HG03175 (cell line): ENCODE data around the gene LRRC45.

Source experiments
- ATAC-seq: cut with Tn5 transposase; IDR thresholded peaks from one replicate; pipeline ENCODE4 v1.9.1; 2021; ENCODE audit warnings: mild to moderate bottlenecking, moderate library complexity; ENCODE audit not compliant: unreplicated experiment

Gene LRRC45

DNA sequence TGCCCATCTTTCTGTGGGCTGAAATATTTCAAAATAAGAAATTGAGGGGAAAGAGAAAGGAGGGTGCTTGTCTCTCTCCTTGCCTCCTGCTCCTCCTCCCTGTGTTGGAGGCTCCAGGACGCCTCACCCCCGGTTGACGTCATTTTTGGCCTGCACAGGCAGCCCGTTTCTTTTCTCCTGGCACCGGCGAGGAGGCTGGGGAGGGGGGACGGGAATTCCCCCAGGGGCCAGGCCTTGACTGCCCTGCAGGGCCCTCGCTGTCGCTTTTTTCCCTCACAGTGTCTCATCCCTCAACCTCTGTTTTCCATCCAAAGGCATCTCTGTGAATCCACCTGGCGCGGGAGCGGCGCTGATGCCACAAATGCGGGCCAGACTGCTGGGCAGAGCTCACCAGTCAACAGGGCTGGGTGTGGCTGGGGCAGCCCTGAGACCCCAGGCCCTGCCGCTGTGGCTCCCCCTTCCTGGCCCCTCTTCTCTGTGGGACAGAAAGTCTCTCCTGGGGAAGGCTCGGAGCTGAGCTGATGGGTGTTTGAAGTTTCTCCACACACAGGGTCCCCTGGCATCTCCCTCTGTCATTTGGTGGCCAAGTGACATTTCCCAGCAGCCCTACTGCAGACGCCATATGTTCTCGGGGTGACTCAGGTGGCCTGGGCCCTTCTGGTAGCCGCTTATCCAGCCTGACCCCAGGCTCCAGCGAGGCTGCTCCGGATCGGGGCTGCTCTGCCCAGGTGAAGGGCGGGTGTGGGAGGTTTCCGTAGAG is 16.5 kb upstream of the LRRC45 start:
- no peak for ATAC-seq

DNA sequence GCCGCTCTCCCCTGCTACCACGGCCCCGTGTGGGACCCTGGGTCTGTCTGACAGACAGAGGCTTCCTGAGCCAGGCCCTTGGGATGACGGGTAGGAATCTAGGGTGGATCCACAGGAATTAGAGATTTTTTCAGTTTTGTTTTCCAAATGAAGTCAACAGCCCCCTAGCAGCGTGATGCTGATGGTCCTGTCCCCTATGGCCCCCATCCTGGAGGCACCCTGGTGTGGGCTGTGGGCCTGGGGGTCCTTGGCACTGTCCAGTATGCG is 15.9 kb upstream of the LRRC45 start:
- no peak for ATAC-seq

DNA sequence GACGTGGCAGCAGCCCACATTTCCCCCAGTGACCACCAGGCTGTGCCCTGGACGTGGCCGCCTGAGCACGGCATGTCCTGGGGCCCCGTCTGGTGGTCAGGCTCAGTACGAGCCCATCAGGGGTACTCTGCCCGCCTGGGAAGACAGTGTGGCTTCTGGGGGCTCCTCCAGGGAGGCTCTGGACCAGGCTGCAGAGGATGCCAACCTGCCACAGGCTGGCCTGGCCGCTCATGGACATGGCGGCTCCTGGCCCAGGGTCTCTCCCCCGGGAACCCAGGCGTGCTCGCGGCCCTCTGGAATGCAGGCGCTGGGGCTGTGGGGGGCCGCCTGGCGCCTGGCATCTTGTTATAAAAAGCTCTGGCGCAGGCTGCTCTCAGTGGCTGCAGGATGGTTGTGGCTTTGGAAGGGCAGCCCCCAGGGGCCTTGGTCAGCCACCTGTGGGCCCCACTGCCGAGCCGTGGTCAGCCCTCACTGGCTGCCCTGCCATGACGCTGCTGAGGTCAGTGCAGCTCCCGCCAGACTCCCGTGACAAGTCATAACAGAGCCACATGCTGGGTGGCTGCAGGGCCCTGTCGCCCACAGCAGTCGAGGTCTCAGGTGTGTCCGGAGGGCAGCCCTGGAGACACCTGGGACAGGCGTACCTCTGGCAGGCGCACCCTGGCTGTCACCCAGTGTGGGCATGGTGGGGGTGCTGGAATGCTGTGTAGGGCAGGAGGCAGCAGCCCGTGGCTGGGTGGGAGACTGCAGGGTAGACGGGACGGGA is 15.4 kb upstream of the LRRC45 start:
- ATAC-seq: no peak

DNA sequence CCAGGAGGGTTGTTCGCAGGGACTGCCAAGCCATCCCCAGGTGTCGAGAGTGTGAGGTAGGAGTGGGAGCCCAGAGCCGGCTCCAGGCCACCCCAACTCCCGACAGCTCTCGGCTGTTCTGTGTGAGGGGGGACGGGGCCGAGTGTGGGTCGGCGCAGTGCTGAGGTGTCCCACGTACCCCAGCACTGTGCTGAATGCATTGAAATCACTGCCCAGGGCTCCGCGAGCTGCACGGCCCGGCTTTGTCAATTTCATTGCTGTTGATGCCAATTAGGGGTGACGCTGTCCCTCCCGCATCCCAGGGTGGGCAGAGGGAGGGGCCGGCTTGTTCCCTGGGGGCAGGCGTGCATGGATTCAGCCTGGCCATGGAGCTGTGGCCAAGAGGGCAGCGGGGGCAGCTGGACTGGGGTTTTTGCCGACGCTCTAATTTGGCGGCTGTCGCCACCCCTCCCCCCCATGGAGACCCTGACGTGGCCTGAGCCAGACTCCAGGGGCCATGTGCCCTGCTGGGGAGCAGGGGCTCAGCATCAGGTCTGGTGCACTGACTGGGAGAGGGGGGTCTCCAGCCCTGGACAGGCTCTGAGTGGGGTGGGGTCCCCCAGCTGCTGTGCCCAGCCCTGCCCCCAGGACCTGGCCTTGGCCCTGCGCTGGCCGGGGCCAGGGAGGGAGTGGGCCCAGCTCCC is 14.7 kb upstream of the LRRC45 start:
- no peak for ATAC-seq

DNA sequence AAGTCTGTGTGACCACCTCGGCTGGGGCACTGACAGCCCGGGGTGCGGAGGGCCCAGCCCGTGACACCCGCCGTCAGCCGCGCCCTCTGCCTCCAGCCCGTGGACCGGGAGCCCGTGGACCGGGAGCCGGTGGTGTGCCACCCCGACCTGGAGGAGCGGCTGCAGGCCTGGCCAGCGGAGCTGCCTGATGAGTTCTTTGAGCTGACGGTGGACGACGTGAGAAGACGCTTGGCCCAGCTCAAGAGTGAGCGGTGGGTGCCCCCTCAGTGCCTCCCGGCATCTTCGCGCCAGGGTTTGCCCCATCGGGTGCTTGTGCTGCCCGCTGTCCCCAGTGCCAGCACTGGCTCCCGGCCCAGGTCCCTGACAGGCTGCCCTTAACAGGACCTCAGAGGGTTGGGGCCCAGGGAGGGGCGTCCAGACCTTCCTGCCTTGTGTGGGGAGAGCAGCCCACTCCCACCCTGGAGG is 14.1 kb upstream of the LRRC45 start:
- no peak for ATAC-seq

DNA sequence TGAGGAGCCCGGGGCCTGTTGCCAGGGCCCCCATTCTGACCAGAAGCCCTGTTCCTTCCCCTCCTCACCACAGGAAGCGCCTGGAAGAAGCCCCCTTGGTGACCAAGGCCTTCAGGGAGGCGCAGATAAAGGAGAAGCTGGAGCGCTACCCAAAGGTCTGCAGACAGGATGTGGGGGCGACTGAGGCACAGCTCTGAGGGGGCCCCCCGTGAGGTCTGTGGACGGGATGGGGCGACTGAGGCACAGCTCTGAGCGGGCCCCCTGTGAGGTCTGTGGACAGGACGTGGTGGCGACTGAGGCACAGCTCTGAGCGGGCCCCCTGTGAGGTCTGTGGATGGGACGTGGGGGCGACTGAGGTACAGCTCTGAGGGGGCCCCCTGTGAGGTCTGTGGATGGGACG is 13.7 kb upstream of the LRRC45 start:
- no peak for ATAC-seq

DNA sequence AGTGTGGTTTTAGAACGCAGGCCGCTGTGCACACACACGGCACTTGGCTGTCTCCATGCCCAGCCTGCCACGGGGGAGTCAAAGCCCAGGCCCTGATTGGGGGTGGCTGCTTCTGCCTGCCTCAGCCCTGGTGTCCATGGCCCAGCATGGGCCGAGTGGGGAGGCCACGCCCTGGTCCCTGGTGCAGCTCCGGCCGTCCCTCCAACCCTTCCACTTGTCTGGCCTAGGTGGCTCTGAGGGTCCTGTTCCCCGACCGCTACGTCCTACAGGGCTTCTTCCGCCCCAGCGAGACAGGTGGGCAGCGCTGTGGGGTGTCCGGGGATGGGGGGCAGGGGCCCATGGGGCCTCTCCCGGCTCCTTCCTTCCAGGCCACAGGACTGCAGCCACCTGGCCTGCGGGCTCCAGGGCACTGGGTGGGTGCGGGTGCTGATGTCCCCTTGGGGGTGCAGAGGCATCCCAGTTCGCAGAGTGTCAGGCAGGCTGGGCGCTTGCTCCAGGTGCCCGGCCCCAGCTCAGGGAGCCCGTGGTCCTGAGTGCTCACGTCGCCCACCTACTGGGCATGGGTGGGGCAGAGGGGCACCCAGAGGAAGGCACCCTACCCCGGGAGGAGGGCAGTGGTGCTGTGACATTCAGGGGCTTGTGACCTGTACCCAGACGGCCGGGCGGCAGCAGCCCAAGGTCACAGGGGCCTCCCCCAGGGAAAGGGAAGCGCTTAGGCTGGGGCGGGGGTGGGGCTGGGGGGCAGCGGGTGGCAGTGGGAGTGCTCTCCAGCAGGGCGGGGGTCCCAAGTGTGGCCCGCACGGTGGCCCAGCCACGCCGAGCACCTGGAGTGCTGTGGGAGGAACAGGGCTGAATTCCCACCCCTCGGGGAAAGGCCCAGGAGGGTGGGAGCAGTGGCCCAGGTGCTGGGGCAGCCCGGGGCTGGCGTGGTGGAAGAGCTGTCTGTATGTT is 12.3 kb upstream of the LRRC45 start:
- ATAC-seq: no peak

GRCh38 chr17:82011617-82012187 is 11.4 kb upstream of the LRRC45 start:
- no peak for ATAC-seq

DNA sequence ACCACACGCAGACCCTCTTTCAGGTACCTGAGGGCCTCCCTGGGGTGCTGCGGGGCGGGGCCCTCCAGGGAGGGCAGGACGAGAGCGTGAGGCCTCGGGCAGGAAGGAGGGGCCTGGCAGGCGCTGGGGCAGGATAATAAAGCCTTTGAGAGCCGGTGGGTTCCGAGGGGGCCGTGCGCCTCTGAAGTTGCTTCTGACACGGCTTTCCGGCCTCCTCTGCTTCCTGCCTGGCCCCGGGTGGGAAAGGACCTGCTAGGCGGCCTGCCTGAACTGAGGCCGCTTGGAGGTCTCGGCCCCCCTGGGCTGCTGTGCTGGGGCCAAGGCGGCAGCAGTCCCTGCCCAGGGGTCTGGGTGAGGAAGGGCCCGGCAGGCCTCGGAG is 10.9 kb upstream of the LRRC45 start:
- ATAC-seq: no peak

GRCh38 chr17:82012640-82013295 is 10.3 kb upstream of the LRRC45 start:
- ATAC-seq: no peak

- no peak for ATAC-seq
Measured at GRCh38 chr17:82013341-82013740, 9.8 kb upstream of the LRRC45 start.

DNA sequence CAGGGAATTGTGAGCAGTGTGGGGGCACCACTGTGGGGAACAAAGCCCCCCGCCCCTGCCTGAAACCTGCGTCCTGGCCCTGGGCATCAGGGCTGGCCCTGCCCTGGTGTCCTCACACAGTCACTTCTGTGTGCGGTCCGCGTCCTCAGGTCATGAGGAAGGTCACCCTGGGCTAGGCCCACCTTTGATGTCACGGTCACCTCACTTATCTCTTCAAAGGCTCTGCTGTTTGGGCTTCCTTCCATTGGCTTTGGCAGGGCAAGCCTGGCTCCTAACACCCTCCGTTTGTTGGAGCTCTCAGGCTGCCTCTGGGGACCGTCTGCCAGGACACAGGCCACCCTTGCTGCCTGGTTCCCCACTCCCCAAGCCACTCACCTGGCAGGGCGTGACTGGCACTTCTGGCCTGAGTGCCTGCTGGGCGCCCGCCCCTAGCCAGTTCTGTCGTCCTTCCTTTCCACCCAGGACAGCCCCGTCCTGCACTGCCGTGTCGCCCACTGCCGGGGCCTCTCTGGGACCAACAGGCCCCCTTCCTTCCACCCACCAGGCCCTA is 9.3 kb upstream of the LRRC45 start:
- no peak for ATAC-seq

DNA sequence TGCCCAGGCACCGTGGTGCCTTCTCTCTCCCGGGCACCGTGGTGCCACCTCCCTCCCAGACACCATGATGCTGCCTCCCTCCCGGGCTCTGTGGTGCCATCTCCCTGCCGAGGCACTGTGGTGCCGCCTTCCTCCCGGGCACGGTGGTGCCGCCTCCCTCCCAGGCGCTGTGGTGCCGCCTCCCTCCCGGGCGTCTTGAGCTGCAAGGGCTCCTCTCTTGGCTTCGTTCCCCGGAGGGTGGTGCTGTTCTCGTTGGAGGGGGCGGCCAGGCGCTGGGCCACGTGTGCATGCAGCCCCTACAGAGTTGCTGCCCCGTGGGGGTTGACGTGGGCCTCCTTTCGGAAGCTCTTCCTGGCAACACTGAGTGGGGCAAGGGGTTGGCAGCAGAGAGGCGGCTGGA is 8.7 kb upstream of the LRRC45 start:
- ATAC-seq: no peak

GRCh38 chr17:82014971-82015310 is 8.2 kb upstream of the LRRC45 start:
- no peak for ATAC-seq

GRCh38 chr17:82015311-82015971 is 7.7 kb upstream of the LRRC45 start:
- no peak for ATAC-seq

GRCh38 chr17:82016061-82016874 is 6.8 kb upstream of the LRRC45 start:
- no peak for ATAC-seq

- ATAC-seq: no peak
Measured at GRCh38 chr17:82016875-82017459, 6.1 kb upstream of the LRRC45 start.

DNA sequence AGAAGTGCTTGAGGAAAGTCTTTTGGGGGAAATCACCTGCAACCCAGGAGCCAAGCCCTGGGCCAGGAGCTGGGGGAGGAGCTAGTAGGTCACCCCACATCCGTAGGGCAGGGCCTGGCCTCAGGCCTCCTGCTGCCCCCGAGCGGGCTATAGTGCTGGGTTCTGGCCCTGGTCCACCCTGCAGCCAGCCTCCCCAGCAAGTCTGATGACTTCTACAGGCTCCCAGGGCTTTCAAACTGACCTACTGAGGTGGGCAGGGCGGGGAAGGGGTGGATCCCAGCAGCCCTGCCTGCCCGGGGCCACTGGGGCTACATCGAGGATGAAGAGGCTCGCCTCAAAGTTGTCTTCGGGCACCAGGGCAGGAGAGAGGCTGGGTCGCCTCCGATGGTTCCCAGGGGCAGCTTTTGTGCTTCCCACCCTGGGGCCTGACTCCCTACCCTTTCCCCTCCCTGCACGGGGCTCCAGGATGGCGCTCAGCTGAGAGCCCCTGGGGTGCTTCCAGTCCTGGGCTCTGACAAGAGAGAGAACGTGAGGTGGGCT is 5.4 kb upstream of the LRRC45 start:
- ATAC-seq: no peak
